Fibroblast of the aortic adventitia (primary cell): Measurements from ENCODE around the gene FAM181B. TPM values are rescaled to one million over a fixed set of nuclear protein-coding genes. Genes with fewer than 3 reads are reported as not detected.

ENCODE experiments used
- small RNA-seq: library from RNA; depleted of rRNA; stranded (forward); fragments of <200 nt; gene quantifications from one replicate; pipeline ENCODE3, GENCODE V24; 2012
- total RNA-seq: library from RNA; depleted of rRNA; stranded (reverse); fragments of >200 nt; gene quantifications from 2 replicates; pipeline ENCODE4 v1.2.3, GENCODE V29; 2012; ENCODE audit warnings: low replicate concordance

Gene FAM181B
- total RNA-seq, 1 donor: not detected

Small RNAs within 50 kb of the gene (small RNA-seq; reads per million reads assigned to genes)
- gene RPS28P7: 0.51 reads per million

Other genes with a start within 250 kb of the FAM181B start
- 19.0 and 41.1 TPM in 2 replicates for gene PRCP, start 166.6 kb upstream of the FAM181B start, total RNA-seq
- 0.16 and 14.3 TPM in 2 replicates for gene DDIAS, start 167.9 kb upstream of the FAM181B start, total RNA-seq